ENCODE measurements around the gene FER. TPM values are rescaled to one million over a fixed set of nuclear protein-coding genes. Genes with fewer than 3 reads are reported as not detected.
"Not testable (repeated sequence)": the region's sequence is repeated elsewhere in the genome, so short reads cannot be mapped to it uniquely, and the experiment has no call there.

Gene FER
- total RNA-seq, 1 experiment from 2014 or later = 22.1 TPM

- Histone ChIP-seq H3K27ac (ENCODE audit: low read length) (no peak overlapping the region), H3K36me3 (ENCODE audit: control insufficient read depth, insufficient read depth, low read length) (no peaks in the 10 kb centered on the region), H3K4me3 (ENCODE audit: low read depth in 2 of 2, low read length in 2 of 2) (no peak overlapping the region), H3K27me3 (ENCODE audit: control insufficient read depth, insufficient read depth, low read length) (no peaks in the 10 kb centered on the region), H3K4me1 (ENCODE audit: control insufficient read depth, insufficient read depth, low read length) (no peaks in the 10 kb centered on the region), H3K9me3 (ENCODE audit: control insufficient read depth, insufficient read depth, low read depth, low read length) (no peaks in the 10 kb centered on the region)
- ATAC-seq (no peak), DNase-seq (ENCODE audit: low read depth, low spot score) (no peak)
- TF ChIP-seq CTCF (IDR thresholded peaks at IDR 0.05) (no peak), POLR2AphosphoS5 (IDR thresholded peaks at IDR 0.05; ENCODE audit: low read depth, low read length) (no peak), TCF7L2 (IDR thresholded peaks at IDR 0.05; ENCODE audit: low read depth, low read length) (no peak), REST (IDR thresholded peaks at IDR 0.05; ENCODE audit: insufficient read depth in 1 of 2, low read depth in 2 of 2, low read length in 1 of 2) (no peak), SIN3A (IDR thresholded peaks at IDR 0.05; ENCODE audit: borderline replicate concordance, insufficient read depth, low read depth, low read length) (no peak)
- POLR2A ChIA-PET = no interaction called here
- BruUV-seq (replicated peaks) = no TSS peak
- intact Hi-C loops (cut with micrococcal nuclease; ENCODE audit: unreplicated experiment) = no loop called here
- CTCF ChIA-PET = no interaction called here
- in situ Hi-C loops (cut with HindIII; ENCODE audit: low pct_unique_long_range_greater_than_20kb, low sequenced_read_pairs) = no loop called here
Measured at GRCh38 chr5:108793207-108793606, 45.5 kb downstream of the FER start.

GRCh38 chr5:108794349-108794748, 46.7 kb downstream of the FER start:
- H3K4me1 ChIP-seq (ENCODE audit: control insufficient read depth, insufficient read depth, low read length); H3K9me3 ChIP-seq (ENCODE audit: control insufficient read depth, insufficient read depth, low read depth, low read length); POLR2A ChIA-PET; ATAC-seq; H3K4me3 ChIP-seq (ENCODE audit: low read depth in 2 of 2, low read length in 2 of 2); DNase-seq (ENCODE audit: low read depth, low spot score); H3K36me3 ChIP-seq (ENCODE audit: control insufficient read depth, insufficient read depth, low read length); H3K27ac ChIP-seq (ENCODE audit: low read length); CTCF ChIA-PET; in situ Hi-C loops (cut with HindIII; ENCODE audit: low pct_unique_long_range_greater_than_20kb, low sequenced_read_pairs); intact Hi-C loops (cut with micrococcal nuclease; ENCODE audit: unreplicated experiment); BruUV-seq (replicated peaks); H3K27me3 ChIP-seq (ENCODE audit: control insufficient read depth, insufficient read depth, low read length): not testable (repeated sequence)

GRCh38 chr5:108797396-108797795, 49.7 kb downstream of the FER start:
- CTCF ChIA-PET = no interaction called here
- Histone ChIP-seq H3K27ac (ENCODE audit: low read length) (no peak overlapping the region), H3K9me3 (ENCODE audit: control insufficient read depth, insufficient read depth, low read depth, low read length) (no peaks in the 10 kb centered on the region), H3K4me1 (ENCODE audit: control insufficient read depth, insufficient read depth, low read length) (no peaks in the 10 kb centered on the region; the same call in 1 of the 2 replicates), H3K36me3 (ENCODE audit: control insufficient read depth, insufficient read depth, low read length) (no peaks in the 10 kb centered on the region), H3K27me3 (ENCODE audit: control insufficient read depth, insufficient read depth, low read length) (no peaks in the 10 kb centered on the region), H3K4me3 (ENCODE audit: low read depth in 2 of 2, low read length in 2 of 2) (no peak overlapping the region)
- no TSS peak for BruUV-seq (replicated peaks)
- POLR2A ChIA-PET = no interaction called here
- in situ Hi-C loops (cut with HindIII; ENCODE audit: low pct_unique_long_range_greater_than_20kb, low sequenced_read_pairs) = no loop called here
- intact Hi-C loops (cut with micrococcal nuclease; ENCODE audit: unreplicated experiment) = no loop called here
- TF ChIP-seq SIN3A (IDR thresholded peaks at IDR 0.05; ENCODE audit: borderline replicate concordance, insufficient read depth, low read depth, low read length) (no peak), CTCF (IDR thresholded peaks at IDR 0.05) (no peak), POLR2AphosphoS5 (IDR thresholded peaks at IDR 0.05; ENCODE audit: low read depth, low read length) (no peak), REST (IDR thresholded peaks at IDR 0.05; ENCODE audit: insufficient read depth in 1 of 2, low read depth in 2 of 2, low read length in 1 of 2) (no peak), TCF7L2 (IDR thresholded peaks at IDR 0.05; ENCODE audit: low read depth, low read length) (no peak)
- no peak for ATAC-seq
- no peak for DNase-seq (ENCODE audit: low read depth, low spot score)

All from Panc1 (cell line).